ENCODE data around the gene GDI1.

GDI1 gene

DNA sequence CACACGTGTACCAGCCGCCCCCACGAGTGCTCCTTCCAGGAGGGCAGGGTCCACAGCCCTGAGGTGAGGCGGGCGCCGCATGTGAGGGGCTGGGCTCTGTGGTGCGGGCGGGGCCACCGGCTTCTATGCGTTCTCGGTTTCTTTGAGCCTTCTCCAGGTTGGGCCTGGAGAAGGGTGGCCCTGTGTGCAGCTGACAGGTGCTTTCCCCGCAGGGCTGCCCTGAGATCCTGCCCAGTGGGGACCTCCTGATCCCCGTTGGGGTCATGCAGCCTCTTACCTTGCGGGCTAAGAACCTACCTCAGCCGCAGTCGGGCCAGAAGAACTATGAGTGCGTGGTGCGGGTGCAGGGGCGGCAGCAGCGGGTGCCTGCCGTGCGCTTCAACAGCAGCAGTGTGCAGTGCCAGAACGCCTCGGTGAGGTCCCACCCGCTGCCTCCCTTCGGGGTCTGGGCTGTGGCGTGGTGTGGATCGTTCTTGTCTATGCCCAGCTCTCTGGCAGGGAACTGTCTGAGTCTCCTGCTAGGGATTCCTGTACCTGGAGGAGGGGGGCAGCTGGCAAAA, 27.9 kb downstream of the GDI1 start:
- DNase-seq = no peak

- DNase-seq = no peak
These were observed 28.6 kb downstream of the GDI1 start for GRCh38 chrX:154465601-154466000.

GRCh38 chrX:154466036-154466435, 29.1 kb downstream of the GDI1 start:
- DNase-seq = no peak

- no peak for DNase-seq
These were observed 30.0 kb downstream of the GDI1 start for GRCh38 chrX:154466907-154467306.

- no peak for DNase-seq
These were observed 30.6 kb downstream of the GDI1 start for GRCh38 chrX:154467556-154467955.

- DNase-seq = no peak
These were observed 31.3 kb downstream of the GDI1 start for GRCh38 chrX:154468217-154468616.

DNA sequence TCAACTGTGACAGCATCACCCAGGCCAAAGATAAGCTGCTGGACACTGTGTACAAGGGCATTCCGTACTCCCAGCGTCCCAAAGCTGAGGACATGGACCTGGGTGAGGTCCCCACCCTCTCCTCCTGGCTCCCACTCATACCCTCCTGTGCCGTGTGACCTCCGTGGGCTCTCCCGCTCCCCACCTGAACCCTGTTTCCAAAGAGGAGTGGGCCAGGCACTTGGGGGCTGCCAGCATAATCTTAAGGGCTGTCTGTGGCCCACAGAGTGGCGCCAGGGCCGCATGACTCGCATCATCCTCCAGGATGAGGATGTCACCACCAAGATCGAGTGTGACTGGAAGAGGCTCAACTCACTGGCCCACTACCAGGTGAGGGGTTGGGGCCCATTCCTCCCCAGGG, 32.2 kb downstream of the GDI1 start:
- DNase-seq = no peak

DNA sequence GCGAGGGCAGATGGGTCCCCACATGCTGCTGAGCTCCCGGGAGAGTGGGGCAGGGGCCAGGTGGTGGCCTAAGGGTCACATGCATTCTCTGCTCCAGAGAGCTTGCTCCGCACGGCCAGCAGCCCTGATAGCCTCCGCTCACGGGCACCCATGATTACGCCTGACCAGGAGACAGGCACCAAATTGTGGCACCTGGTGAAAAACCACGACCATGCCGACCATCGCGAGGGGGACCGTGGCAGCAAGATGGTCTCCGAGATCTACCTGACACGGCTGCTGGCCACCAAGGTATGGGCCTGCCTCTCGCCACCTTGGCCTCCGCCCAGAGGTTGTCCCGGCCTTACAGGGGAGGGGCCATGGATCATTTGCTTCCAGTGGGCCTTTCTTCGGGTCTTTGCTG, 32.9 kb downstream of the GDI1 start:
- no peak for DNase-seq

DNA sequence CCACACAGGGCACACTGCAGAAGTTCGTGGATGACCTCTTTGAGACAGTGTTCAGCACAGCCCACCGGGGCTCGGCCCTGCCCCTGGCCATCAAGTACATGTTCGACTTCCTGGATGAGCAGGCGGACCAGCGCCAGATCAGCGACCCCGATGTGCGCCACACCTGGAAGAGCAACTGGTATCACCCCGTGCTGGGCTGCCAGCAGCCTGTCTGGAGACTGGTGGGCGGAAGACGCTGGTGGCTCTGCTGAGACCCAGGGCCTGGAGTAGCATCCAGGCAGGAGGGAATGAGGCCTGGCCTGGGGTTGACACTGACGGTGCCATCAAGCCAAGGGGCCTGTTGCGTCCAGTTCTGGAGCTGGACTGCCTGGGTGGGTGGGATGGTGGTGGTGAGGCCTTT, 33.5 kb downstream of the GDI1 start:
- DNase-seq = no peak

GRCh38 chrX:154470914-154471568, 34.1 kb downstream of the GDI1 start:
- no peak for DNase-seq

- no peak for DNase-seq
These were observed 35.1 kb downstream of the GDI1 start for GRCh38 chrX:154471839-154472684.

- no peak for DNase-seq
These were observed 36.0 kb downstream of the GDI1 start for GRCh38 chrX:154472685-154473632.

- DNase-seq = no peak
These were observed 36.7 kb downstream of the GDI1 start for GRCh38 chrX:154473683-154474082.

GRCh38 chrX:154476821-154477220, 39.9 kb downstream of the GDI1 start:
- no peak for DNase-seq

DNA sequence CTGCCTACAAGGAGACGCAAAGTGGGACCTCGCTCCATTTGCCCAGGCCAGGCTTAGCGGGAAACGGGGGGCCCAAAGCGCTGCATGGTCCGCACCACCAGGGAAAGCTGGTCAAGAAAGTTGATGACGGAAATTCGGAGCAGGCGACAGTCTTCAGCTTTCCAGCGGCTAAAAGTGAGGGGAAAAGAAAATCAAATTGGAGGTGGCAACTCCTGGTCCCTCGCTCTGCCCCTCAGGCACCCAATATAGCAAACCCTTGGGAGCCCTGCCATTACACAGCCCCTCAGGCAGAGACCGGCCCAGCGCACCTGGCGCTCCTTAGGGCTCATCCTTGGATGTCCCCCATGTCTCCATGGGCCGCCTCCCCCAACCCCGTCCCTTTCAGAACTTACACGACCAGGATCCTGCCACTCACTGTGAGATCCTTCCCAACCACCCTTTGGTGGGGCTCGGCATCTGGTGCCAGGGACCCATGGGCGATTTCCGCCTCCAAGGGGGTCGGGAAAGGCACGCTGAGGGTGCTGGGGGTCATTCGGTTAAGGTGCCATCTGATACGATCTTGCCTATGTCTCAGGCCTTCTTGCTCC, 41.0 kb downstream of the GDI1 start:
- no peak for DNase-seq

DNA sequence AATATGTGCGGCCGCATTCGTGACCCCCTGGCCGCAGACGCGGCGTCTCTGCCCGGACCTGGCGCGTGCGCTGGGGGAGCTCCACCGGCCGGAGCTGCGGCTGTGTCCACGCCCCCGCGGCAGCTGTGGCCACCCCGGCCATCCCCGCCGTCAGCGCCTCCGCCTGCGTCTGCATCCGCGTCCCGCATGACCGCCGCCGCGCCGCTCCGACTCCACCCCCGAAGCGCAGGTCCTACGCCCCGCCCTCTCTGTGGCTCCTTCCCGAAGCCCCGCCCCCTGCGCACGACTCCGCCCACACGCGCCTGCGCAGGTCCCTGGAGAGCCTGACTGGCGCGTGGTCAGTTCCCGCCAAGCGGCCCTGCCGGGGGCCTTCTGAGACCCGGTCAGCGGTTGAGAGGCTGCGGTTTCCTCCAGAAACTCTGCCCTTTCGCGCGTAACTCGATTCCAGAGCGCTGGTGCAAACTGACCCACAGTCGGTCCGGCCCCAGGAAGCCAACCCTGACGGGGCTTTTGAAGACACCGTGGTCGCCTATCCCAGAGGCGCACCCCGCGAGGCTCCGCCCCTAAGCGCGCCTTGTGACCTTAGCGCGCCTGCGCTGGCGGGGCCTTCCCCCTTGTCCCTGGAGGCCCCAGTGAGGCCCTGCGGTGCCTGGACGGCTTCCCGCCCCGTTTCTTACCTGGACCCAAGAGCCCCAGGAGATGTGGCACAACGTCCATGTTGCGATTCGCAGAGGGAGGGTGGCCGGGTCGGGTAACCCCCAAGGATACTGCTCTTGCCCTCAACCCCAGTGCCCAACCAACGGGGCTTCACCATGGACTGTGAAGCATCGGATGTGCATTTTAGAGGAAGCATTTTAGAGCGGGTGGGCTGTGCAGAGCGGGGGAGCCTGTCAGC, 42.0 kb downstream of the GDI1 start, which contains the start of gene LAGE3:
Gene LAGE3 (minus strand): TSS at position 554 of the 895 bp plus-strand sequence. CDS start 366 bp downstream, at position 188.
- peak; percentile 93 for DNase-seq

GRCh38 chrX:154481195-154481594, 44.2 kb downstream of the GDI1 start:
- no peak for DNase-seq

- no peak for DNase-seq
These were observed 45.1 kb downstream of the GDI1 start for GRCh38 chrX:154481911-154482601.

DNA sequence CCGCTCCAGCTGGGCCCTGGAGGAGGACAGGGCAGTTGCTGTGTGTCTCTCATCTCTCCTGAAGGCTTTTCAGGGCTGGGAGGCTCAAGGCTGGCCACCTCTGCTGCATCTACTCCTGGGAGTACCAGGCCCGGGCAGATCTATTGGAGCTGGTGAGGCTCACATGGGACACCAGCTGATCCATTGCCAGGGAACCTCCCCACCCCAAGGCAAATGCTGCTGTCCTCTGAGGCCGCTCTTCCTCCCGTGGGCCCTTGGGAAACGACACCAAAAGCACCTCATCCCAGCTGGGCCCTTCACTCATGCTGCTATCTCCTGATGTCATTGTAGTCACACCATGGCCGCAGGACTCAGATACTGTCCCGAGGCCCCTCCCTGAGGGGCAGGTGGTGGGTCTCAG, 45.8 kb downstream of the GDI1 start:
- DNase-seq = no peak

GRCh38 chrX:154483325-154483724, 46.4 kb downstream of the GDI1 start:
- no peak for DNase-seq

Measured in RPMI8226 (cell line).